NCI-H2196 (cell line): ENCODE data around the gene PDE4C.
A peak's percentile ranks its signal among the peaks of the same experiment; 100 is the strongest.
"Not testable (repeated sequence)": the region's sequence is repeated elsewhere in the genome, so short reads cannot be mapped to it uniquely, and the experiment has no call there.

Experiments used
- DNase-seq: peaks from one replicate; lab custom pipeline; 2025; ENCODE audit not compliant: unreplicated experiment; lab: John Stamatoyannopoulos, UW

Gene PDE4C

GRCh38 chr19:18223860-18224524 lies 2.2 kb downstream of the PDE4C start:
- DNase-seq: peak; percentile 67

DNA sequence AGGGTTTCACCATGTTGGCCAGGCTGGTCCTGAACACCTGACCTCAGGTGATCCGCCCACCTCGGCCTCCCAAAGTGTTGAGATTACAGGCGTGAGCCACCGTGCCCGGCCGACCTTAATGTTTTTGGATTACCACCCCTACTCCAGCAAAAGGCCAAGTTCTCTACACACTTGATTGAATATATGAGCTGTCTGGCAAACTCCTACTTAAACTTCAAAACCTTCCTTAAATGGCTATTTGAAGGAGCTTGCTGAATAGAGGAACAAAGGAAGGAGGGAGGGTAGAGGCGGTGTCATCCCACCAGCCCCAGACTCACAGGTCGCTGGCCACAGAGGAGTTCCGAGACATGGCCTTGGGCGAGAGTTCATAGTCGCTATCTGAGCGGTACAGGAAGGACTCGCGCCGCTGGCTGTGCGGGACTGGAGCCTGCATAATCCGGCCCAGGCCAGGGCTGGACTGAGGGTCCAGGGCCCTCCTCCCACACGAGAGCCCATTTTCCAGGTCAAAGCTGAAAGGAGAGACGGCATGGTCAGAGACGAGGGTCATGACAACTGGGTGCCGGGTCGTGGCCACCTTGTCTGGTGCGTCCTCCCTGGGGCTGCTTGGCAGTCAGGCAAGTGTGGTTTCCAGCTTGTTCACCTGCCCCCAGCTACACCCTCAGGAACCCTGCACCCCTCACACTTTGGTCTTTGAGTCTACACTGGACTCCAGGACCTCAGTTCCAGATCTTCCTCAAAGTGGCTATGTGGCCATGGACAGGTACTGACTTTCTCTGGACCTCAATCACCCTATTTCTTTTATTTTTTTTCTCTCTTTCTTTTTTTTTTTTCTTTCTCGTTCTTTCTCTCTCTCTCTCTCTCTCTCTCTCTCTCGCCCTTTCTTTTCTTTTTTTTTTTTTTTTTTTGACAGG lies 4.2 kb downstream of the PDE4C start:
- no peak for DNase-seq

GRCh38 chr19:18220632-18221275 lies 5.5 kb downstream of the PDE4C start:
- DNase-seq: no peak

- DNase-seq: no peak
Measured at GRCh38 chr19:18219911-18220631, 6.2 kb downstream of the PDE4C start.

- DNase-seq: no peak
Measured at GRCh38 chr19:18218600-18218999, 7.6 kb downstream of the PDE4C start.

- no peak for DNase-seq
Measured at GRCh38 chr19:18218159-18218558, 8.1 kb downstream of the PDE4C start.

- DNase-seq: no peak
Measured at GRCh38 chr19:18216789-18217188, 9.4 kb downstream of the PDE4C start.

GRCh38 chr19:18214779-18215433 lies 11.3 kb downstream of the PDE4C start:
- no peak for DNase-seq

- no peak for DNase-seq
Measured at GRCh38 chr19:18211683-18212082, 14.6 kb downstream of the PDE4C start.

DNA sequence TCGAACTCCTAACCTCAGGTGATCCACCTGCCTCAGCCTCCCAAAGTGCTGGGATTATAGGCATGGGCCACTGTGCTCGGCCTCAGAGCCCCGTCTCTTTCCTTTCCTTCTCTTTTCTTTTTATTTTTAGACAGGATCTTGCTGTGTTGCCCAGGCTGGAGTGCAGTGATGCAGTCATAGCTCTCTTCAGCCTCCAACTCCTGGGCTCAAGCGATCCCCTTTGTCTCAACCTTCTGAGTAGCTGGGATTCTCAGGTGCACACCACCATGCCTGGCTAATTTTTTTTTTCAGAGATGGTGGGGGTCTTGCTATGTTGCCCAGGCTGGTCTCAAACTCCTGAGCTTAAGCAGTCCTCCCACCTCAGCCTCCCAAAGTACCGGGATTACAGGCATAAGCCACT lies 16.3 kb downstream of the PDE4C start:
- DNase-seq: not testable (repeated sequence)

DNA sequence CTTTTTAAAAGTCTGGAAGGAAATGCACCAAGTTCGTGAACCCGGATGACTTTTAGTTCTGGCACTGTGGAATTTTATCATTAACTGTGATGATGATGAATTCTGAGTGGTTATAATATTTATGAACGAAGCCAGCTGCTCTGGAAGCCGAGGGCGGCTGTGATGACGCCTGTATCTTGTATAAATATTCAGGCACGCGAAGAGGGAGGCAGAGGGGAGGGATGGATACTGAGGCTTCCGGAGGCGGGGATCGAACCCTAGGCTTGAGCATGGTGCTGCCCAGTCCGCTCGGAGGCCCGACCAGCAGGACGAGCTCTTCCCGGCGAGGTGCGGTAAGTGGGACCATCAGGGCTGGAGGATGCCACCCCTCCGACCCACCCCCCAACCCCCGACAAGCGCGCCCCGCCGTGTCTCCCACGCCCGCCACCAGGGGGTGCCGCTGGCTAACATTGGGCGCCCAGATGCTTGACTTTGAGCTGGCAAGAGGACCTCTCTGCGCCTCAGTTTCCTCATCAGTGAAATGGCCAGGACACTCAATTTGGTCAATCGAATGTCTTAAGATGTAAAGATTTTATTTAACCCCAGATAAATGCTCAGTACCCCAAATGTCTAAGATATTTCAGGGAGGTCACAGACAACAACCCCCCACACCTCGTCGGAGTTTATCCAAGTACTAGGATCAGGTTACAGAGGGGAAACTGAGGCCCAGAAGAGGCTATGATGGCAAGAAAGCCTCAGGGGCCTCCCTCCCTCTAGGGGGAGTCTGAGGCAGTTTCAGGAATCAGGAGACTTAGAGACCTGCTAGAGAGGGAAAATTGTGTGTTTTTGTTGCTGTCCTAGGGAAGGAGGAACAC lies 17.9 kb downstream of the PDE4C start:
- peak; percentile 19 for DNase-seq

DNA sequence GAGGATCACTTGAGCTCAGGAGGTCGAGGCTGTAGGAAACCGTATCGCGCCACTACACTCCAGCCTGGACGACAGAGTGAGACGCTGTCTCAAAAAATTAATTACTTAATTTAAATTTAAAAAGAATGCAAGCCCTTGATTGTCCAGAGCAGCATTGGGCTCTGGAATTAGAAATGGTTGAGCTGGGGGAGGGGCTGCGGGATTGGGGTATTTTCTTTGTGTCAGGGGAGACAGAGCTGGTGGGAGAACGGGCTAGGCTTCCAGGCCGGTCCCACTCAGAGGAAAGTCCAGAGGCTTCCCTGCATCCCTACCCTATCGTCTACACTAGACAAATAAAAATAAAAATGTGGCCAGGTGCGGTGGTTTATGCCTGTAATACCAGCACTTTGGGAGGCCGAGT lies 20.2 kb downstream of the PDE4C start:
- no peak for DNase-seq

DNA sequence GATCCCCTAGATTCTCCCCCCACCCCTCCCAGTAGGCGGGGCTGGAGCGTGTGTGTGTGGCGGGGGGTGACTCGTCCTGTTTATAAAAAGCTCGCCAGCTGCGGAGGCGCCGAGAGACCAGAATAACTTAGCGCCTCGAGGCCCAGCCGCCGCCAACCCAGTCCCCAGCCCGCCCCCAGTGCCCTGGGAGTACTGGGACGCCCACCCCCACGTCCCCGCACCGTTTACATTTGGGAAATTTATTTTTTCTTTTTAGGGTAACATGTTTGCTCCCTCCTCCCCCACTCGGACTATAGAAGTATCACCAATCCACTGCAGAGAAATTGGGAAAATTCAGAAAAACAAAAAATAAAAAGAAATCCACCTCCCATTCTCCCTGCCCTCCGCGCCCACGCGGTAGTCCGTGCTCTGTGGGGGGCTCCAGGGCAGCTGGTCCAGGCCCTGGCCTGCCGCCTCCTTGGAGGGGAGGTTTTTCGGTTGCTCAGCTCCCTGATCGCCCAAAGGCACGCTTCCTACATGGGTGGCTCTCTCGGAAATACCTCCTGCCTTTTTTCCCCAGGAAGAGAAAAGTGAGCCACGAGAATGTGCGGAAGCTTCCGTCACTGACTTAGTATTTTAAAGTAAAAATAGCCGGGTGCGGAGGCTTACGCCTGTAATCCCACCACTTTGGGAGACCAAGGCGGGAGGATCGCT lies 20.9 kb downstream of the PDE4C start:
- DNase-seq: peak; percentile 62

DNA sequence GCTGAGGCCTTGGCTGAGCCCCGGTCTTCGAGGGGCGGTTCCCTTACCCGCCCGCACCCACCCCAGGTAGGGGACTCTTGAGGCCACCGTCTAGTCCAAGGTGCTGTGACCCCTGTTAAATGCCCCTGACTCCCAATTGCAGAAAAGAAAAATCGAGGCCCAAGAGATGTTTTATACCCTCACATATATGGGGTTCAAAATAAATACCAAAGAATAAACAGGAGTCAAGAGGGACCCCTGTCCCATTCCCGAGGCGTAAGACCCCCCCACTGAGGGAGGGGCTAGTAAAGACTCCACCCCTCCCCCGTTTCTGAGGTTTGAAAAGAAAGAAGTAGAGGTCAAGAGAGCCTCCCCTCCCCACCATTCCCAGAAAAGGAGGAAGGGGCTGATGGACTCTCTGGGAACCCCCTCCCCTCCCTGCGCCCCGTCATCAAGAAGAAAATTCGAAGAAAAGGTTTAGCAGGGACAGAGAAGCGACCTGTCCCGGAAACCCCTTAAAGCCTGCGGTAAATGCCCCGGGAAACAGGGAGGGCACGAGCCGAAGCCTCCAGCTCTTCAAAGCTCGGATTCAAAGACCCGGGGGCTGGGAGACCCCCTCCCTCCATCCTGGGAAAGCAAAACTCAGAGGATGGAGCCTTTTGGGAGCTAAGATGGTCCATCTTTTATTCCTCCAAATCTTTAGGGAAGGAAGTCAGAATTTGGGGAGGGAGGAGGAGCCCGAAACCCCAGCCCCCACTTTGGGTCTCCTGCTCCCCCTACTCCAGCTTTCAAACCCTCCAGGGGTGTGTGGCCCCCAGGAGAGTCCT lies 21.6 kb downstream of the PDE4C start:
- peak; percentile 88 for DNase-seq

DNA sequence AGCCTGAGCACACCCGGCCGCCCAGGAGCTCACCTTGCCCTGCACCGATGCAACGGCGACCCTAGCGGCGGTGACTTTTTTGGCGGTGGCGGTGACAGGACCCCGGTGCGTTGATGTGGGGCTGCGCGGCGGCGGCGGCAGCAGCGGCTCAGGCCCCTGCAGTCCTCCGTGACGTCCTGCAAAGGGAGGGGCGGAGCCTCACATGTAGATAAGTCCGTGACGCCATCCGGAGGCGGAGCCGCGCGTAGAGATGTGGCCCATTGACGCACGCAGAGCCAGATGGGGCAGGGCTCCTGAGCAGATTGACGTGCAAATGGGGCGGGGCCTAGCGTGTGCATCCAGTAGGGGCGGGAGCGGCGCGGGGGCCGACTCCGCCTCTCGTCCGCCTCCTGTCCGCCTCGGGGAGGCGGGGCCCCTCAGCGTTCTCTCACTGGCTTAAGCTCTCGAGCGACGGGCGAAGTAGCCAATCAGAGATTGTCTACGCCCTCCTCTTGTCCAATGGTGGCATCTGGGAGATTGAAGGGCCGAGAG lies 22.3 kb downstream of the PDE4C start, which contains the start of gene RAB3A:
Gene RAB3A (minus strand): TSS at position 180 of the 531 bp plus-strand sequence. CDS start 1,302 bp downstream, outside the sequence.
- peak; percentile 100 for DNase-seq

DNA sequence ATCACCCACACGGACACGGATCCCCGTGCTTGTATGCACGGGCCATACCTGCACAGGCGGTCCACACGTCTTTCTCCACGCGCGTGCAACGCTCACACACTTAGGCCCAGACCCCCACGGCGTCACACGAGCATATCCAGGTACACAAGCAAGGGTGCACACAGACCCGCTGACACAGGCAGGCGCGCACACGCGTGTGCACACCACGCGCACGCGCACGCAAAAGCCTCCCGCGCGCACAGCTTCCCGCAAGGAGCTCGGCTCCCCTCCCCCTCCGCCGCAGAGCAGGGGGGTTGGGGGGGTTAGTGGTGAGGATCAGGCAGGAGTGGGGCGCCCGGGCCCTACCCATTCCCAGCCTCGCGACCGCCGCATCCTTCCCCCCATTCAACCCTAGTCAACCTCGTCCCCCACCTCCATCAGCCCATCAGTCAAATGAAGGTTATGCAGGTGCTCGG lies 22.8 kb downstream of the PDE4C start:
- peak; percentile 47 for DNase-seq

DNA sequence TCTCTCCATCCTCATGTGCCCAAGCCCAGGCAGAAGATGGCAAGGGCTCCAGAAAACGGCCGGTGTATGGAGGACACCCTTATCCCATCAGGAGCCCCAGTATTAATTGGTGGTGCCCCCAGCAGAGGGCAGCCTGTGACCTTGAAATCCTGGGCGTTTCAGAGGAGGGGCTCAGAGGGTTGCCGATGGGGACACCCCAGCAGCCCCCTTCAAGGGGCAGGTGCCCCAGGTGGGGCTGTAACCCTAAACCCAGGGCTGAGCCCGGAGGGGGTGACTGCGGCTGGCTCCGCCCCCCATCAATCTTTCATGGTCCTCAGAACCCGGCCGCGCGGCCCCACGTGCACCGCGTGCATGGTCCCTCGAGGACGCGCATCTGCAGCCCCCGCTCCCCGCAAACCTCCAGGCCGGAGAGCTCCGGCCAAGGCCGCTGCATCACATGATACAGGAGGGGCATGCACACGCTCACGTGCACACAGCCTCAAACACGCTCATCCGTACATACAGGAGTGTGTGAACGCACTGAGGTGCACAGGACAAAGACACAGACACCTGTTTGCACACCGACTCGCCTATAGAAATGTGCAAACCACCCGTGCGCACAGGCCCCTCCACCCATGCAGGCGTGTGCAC lies 23.3 kb downstream of the PDE4C start:
- no peak for DNase-seq
